ENCODE measurements around the gene TACC2. TPM values are rescaled to one million over a fixed set of nuclear protein-coding genes. Genes with fewer than 3 reads are reported as not detected.

TACC2 gene
- total and polyA plus RNA-seq, 4 donors, result 21.6 to 107 (median 64.9) TPM

GRCh38 chr10:122148876-122149560, 160.1 kb downstream of the TACC2 start:
- Histone ChIP-seq H3K9me3 (ENCODE audit: control insufficient read depth, insufficient read depth, low read length) (no peaks in the 10 kb centered on the region), H3K4me3 (ENCODE audit: low read depth, low read length) (no peak overlapping the region), H3K27ac (ENCODE audit: low read depth, low read length) (peak overlapping the region; percentile 78), H3K36me3 (ENCODE audit: control insufficient read depth, insufficient read depth, low read length) (peaks cover 4% of the 10 kb centered on the region), H3K27me3 (ENCODE audit: control insufficient read depth, insufficient read depth, low read length) (no peaks in the 10 kb centered on the region), H3K4me1 (ENCODE audit: control insufficient read depth, insufficient read depth, low read length) (peaks cover 60% of the 10 kb centered on the region)
- WGBS (ENCODE audit: insufficient coverage), result 30% methylated on average over 9 of the region's 15 CpGs
- DNase-seq (ENCODE audit: low read depth in 4 of 6, low spot score in 6 of 6), result peak in 2 of 6 donors; percentile 34 to 57

GRCh38 chr10:122149561-122150505, 160.9 kb downstream of the TACC2 start:
- peak in 2 of 6 donors; percentile 66 to 67 for DNase-seq (ENCODE audit: low read depth in 4 of 6, low spot score in 6 of 6)
- Histone ChIP-seq H3K4me1 (ENCODE audit: control insufficient read depth, insufficient read depth, low read length) (peaks cover 67% of the 10 kb centered on the region), H3K4me3 (ENCODE audit: low read depth, low read length) (no peak overlapping the region), H3K9me3 (ENCODE audit: control insufficient read depth, insufficient read depth, low read length) (no peaks in the 10 kb centered on the region), H3K36me3 (ENCODE audit: control insufficient read depth, insufficient read depth, low read length) (peaks cover 4% of the 10 kb centered on the region), H3K27me3 (ENCODE audit: control insufficient read depth, insufficient read depth, low read length) (no peaks in the 10 kb centered on the region), H3K27ac (ENCODE audit: low read depth, low read length) (peak overlapping the region; percentile 78)
- 52% methylated on average over 32 of the region's 41 CpGs for WGBS (ENCODE audit: insufficient coverage)

GRCh38 chr10:122151121-122151694, 162.2 kb downstream of the TACC2 start:
- H3K27ac ChIP-seq (ENCODE audit: low read depth, low read length), result no peak overlapping the region

GRCh38 chr10:122152544-122152943, 163.6 kb downstream of the TACC2 start:
- Histone ChIP-seq H3K9me3 (ENCODE audit: control insufficient read depth, insufficient read depth, low read length) (no peaks in the 10 kb centered on the region), H3K27me3 (ENCODE audit: control insufficient read depth, insufficient read depth, low read length) (no peaks in the 10 kb centered on the region), H3K36me3 (ENCODE audit: control insufficient read depth, insufficient read depth, low read length) (peaks cover 4% of the 10 kb centered on the region), H3K27ac (ENCODE audit: low read depth, low read length) (no peak overlapping the region), H3K4me1 (ENCODE audit: control insufficient read depth, insufficient read depth, low read length) (peaks cover 72% of the 10 kb centered on the region), H3K4me3 (ENCODE audit: low read depth, low read length) (no peak overlapping the region)
- 23% methylated on average over 9 of the region's 9 CpGs for WGBS (ENCODE audit: insufficient coverage)
- DNase-seq (ENCODE audit: low read depth in 4 of 6, low spot score in 6 of 6), result peak in 2 of 6 donors; percentile 92 to 94

More at GRCh38 chr10:122151121-122151694, 162.2 kb downstream of the TACC2 start:
- no peaks in the 10 kb centered on the region for H3K27me3 ChIP-seq (ENCODE audit: control insufficient read depth, insufficient read depth, low read length)
- DNase-seq (ENCODE audit: low read depth in 4 of 6, low spot score in 6 of 6), result no peak
- no peak overlapping the region for H3K4me3 ChIP-seq (ENCODE audit: low read depth, low read length)
- WGBS (ENCODE audit: insufficient coverage), result 95% methylated on average over 5 of the region's 5 CpGs
- H3K9me3 ChIP-seq (ENCODE audit: control insufficient read depth, insufficient read depth, low read length), result no peaks in the 10 kb centered on the region
- H3K4me1 ChIP-seq (ENCODE audit: control insufficient read depth, insufficient read depth, low read length), result peaks cover 73% of the 10 kb centered on the region
- H3K36me3 ChIP-seq (ENCODE audit: control insufficient read depth, insufficient read depth, low read length), result peaks cover 4% of the 10 kb centered on the region

- Histone ChIP-seq H3K36me3 (ENCODE audit: control insufficient read depth, insufficient read depth, low read length) (peaks cover 4% of the 10 kb centered on the region), H3K4me3 (ENCODE audit: low read depth, low read length) (no peak overlapping the region), H3K27me3 (ENCODE audit: control insufficient read depth, insufficient read depth, low read length) (no peaks in the 10 kb centered on the region), H3K27ac (ENCODE audit: low read depth, low read length) (peak overlapping the region; percentile 86), H3K9me3 (ENCODE audit: control insufficient read depth, insufficient read depth, low read length) (no peaks in the 10 kb centered on the region), H3K4me1 (ENCODE audit: control insufficient read depth, insufficient read depth, low read length) (peaks cover 62% of the 10 kb centered on the region)
- 38% methylated on average over 7 of the region's 10 CpGs for WGBS (ENCODE audit: insufficient coverage)
- peak in 1 of 6 donors; percentile 35 for DNase-seq (ENCODE audit: low read depth in 4 of 6, low spot score in 6 of 6)
Measured at GRCh38 chr10:122154031-122154544, 165.1 kb downstream of the TACC2 start.

GRCh38 chr10:122154545-122155366, 165.8 kb downstream of the TACC2 start:
- peak in 2 of 6 donors; percentile 68 to 72 for DNase-seq (ENCODE audit: low read depth in 4 of 6, low spot score in 6 of 6)
- H3K4me3 ChIP-seq (ENCODE audit: low read depth, low read length), result peak overlapping the region; percentile 9
- peak overlapping the region; percentile 86 for H3K27ac ChIP-seq (ENCODE audit: low read depth, low read length)
- H3K36me3 ChIP-seq (ENCODE audit: control insufficient read depth, insufficient read depth, low read length), result peaks cover 4% of the 10 kb centered on the region
- no peaks in the 10 kb centered on the region for H3K9me3 ChIP-seq (ENCODE audit: control insufficient read depth, insufficient read depth, low read length)
- peaks cover 62% of the 10 kb centered on the region for H3K4me1 ChIP-seq (ENCODE audit: control insufficient read depth, insufficient read depth, low read length)
- WGBS (ENCODE audit: insufficient coverage), result 33% methylated on average over 16 of the region's 22 CpGs
- no peaks in the 10 kb centered on the region for H3K27me3 ChIP-seq (ENCODE audit: control insufficient read depth, insufficient read depth, low read length)

GRCh38 chr10:122157451-122157850, 168.5 kb downstream of the TACC2 start:
- Histone ChIP-seq H3K36me3 (ENCODE audit: control insufficient read depth, insufficient read depth, low read length) (no peaks in the 10 kb centered on the region), H3K9me3 (ENCODE audit: control insufficient read depth, insufficient read depth, low read length) (no peaks in the 10 kb centered on the region)
- no CpG with 5 or more reads among the region's 5 CpGs for WGBS (ENCODE audit: insufficient coverage)

GRCh38 chr10:122158362-122158761, 169.4 kb downstream of the TACC2 start:
- no peak for DNase-seq (ENCODE audit: low read depth in 4 of 6, low spot score in 6 of 6)
- Histone ChIP-seq H3K9me3 (ENCODE audit: control insufficient read depth, insufficient read depth, low read length) (no peaks in the 10 kb centered on the region), H3K4me3 (ENCODE audit: low read depth, low read length) (no peak overlapping the region), H3K36me3 (ENCODE audit: control insufficient read depth, insufficient read depth, low read length) (no peaks in the 10 kb centered on the region), H3K27me3 (ENCODE audit: control insufficient read depth, insufficient read depth, low read length) (no peaks in the 10 kb centered on the region), H3K4me1 (ENCODE audit: control insufficient read depth, insufficient read depth, low read length) (peaks cover 48% of the 10 kb centered on the region), H3K27ac (ENCODE audit: low read depth, low read length) (no peak overlapping the region)
- 100% methylated on average over 1 of the region's 4 CpGs for WGBS (ENCODE audit: insufficient coverage)

More at GRCh38 chr10:122157451-122157850, 168.5 kb downstream of the TACC2 start:
- Histone ChIP-seq H3K27me3 (ENCODE audit: control insufficient read depth, insufficient read depth, low read length) (no peaks in the 10 kb centered on the region), H3K4me1 (ENCODE audit: control insufficient read depth, insufficient read depth, low read length) (peaks cover 48% of the 10 kb centered on the region), H3K27ac (ENCODE audit: low read depth, low read length) (no peak overlapping the region), H3K4me3 (ENCODE audit: low read depth, low read length) (no peak overlapping the region)
- no peak for DNase-seq (ENCODE audit: low read depth in 4 of 6, low spot score in 6 of 6)
